ENCODE data around the gene PPIF.

- TF ChIP-seq, protein P1, sequence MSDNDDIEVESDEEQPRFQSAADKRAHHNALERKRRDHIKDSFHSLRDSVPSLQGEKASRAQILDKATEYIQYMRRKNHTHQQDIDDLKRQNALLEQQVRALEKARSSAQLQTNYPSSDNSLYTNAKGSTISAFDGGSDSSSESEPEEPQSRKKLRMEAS (IDR thresholded peaks at IDR 0.05; ENCODE audit: insufficient read depth, insufficient read length), result no peak
- TF ChIP-seq CTCF (IDR thresholded peaks at IDR 0.05; ENCODE audit: extremely low read depth in 1 of 2, insufficient read depth in 1 of 2, low read depth in 1 of 2, low read length in 2 of 2) (no peak), JUN (IDR thresholded peaks at IDR 0.05; ENCODE audit: borderline replicate concordance, insufficient read depth, insufficient read length, low read depth) (no peak), POLR2A (IDR thresholded peaks at IDR 0.05; ENCODE audit: low read depth, low read length) (no peak), MYC (IDR thresholded peaks at IDR 0.05; ENCODE audit: low read depth, low read length) (no peak), POLR2AphosphoS5 (IDR thresholded peaks at IDR 0.05; ENCODE audit: insufficient read depth, low read depth, low read length) (no peak)
Observed at GRCh38 chr10:79313911-79314439, 33.3 kb upstream of the PPIF start.
